ENCODE data around the gene SLC39A9.

DNA sequence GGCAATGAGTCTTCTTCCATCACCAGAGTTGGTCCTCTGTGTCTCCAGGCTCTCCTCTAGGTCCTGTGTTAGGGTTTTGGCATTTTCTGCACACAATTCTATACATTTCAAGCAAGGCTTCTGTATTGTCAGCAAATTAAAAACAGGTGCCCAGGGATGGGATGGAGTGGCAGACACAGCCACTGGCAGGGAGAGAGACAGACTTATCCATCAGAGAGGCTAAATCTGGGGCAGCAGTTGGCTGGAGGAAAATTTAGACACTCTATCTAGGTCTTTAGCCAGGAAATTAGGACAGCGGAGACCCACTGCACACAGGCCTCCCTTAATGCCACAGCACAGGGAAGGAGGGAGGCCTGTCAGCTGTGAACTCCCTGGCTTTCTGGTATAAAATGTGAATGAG, 106.3 kb downstream of the SLC39A9 start:
- no peak for TF ChIP-seq CTCF (IDR thresholded peaks at IDR 0.05 in 2 of 3, conservative IDR thresholded peaks at IDR 0.05 in 1 of 3; ENCODE audit: control insufficient read depth in 2 of 3, extremely low read depth in 1 of 3, insufficient read depth in 1 of 3, low read depth in 3 of 3, low read length in 3 of 3)
- TF ChIP-seq YY1 (IDR thresholded peaks at IDR 0.05; ENCODE audit: low read depth, low read length) = no peak
- no peak for TF ChIP-seq TCF7 (IDR thresholded peaks at IDR 0.05; ENCODE audit: borderline replicate concordance)
- TF ChIP-seq E2F4 (IDR thresholded peaks at IDR 0.05; ENCODE audit: low read depth, low read length) = no peak
- no peak for TF ChIP-seq CHD2 (IDR thresholded peaks at IDR 0.05; ENCODE audit: borderline replicate concordance, low read depth, low read length)
- TF ChIP-seq ZBTB33 (IDR thresholded peaks at IDR 0.05) = no peak
